WTC11 (cell line): ENCODE results near the gene VTN. TPM values are rescaled to one million over a fixed set of nuclear protein-coding genes. Genes with fewer than 3 reads are reported as not detected.

Experiments used
- ATAC-seq: fragments of 200-7000 bp; cut with Tn5 transposase; 2 replicates; pipeline ENCODE4 v1.10.0; 2021; ENCODE audit warnings: mild to moderate bottlenecking, moderate library complexity
- CTCF ChIA-PET: fragments of 300-600 bp; sonication (Branson Sonifier 250); formaldehyde crosslinking; loops from one replicate; lab custom pipeline; 2021; ENCODE audit warnings: antibody characterized with exemption; lab: Charles Lee
- POLR2A ChIA-PET: fragments of 350-600 bp; sonication (Branson Sonifier 250); formaldehyde crosslinking; loops from one replicate; lab custom pipeline; 2021; ENCODE audit warnings: antibody characterized with exemption; lab: Charles Lee
- DNase-seq: peaks from one replicate; pipeline ENCODE4 v3.0.0; 2021; ENCODE audit warnings: low spot score
- H3K27ac Mint-ChIP-seq: 2 replicates; pipeline ENCODE4 v1.8.0; 2021; ENCODE audit warnings: mixed read lengths
- H3K27me3 Mint-ChIP-seq: 2 replicates; pipeline ENCODE4 v1.8.0; 2021; ENCODE audit warnings: low read depth, mild to moderate bottlenecking, moderate library complexity, mixed read lengths
- H3K36me3 Mint-ChIP-seq: 2 replicates; pipeline ENCODE4 v1.8.0; 2021; ENCODE audit warnings: mixed read lengths
- H3K4me1 Mint-ChIP-seq: 2 replicates; pipeline ENCODE4 v1.8.0; 2022; ENCODE audit warnings: mixed read lengths
- H3K4me3 Mint-ChIP-seq: 2 replicates; pipeline ENCODE4 v1.8.0; 2021; ENCODE audit warnings: mild to moderate bottlenecking, moderate library complexity, mixed read lengths
- H3K9me3 Mint-ChIP-seq: 2 replicates; pipeline ENCODE4 v1.8.0; 2021; ENCODE audit warnings: mixed read lengths
- CREB1 ChIP-seq: sonication (generic); formaldehyde crosslinking; IDR thresholded peaks from 2 replicates; pipeline ENCODE4 v1.8.0; 2023; ENCODE audit warnings: mild to moderate bottlenecking, missing genetic modification reagents
- ELF4 ChIP-seq: sonication (generic); formaldehyde crosslinking; IDR thresholded peaks from 2 replicates; pipeline ENCODE4 v1.8.1; 2022; ENCODE audit warnings: low read depth, mild to moderate bottlenecking, moderate library complexity, missing genetic modification reagents
- ETV6 ChIP-seq: sonication (generic); formaldehyde crosslinking; IDR thresholded peaks from 2 replicates; pipeline ENCODE4 v1.8.1; 2022; ENCODE audit warnings: mild to moderate bottlenecking, missing genetic modification reagents
- FOXK1 ChIP-seq: sonication (generic); formaldehyde crosslinking; IDR thresholded peaks from 2 replicates; pipeline ENCODE4 v1.8.0; 2022; ENCODE audit warnings: mild to moderate bottlenecking, moderate library complexity, missing genetic modification reagents
- FOXP1 ChIP-seq: sonication (generic); formaldehyde crosslinking; IDR thresholded peaks from 2 replicates; pipeline ENCODE4 v1.8.0; 2022; ENCODE audit warnings: missing genetic modification reagents, mild to moderate bottlenecking, moderate library complexity, borderline replicate concordance
- GABPB1 ChIP-seq: sonication (generic); formaldehyde crosslinking; IDR thresholded peaks from 2 replicates; pipeline ENCODE4 v1.8.1; 2023; ENCODE audit warnings: mild to moderate bottlenecking, missing genetic modification reagents
- GRHL2 ChIP-seq: fragments of 250-450 bp; sonication (Bioruptor Pico); IDR thresholded peaks from 2 replicates; pipeline ENCODE4 v1.8.0; 2022; ENCODE audit warnings: mild to moderate bottlenecking, moderate library complexity; ENCODE audit not compliant: insufficient replicate concordance, severe bottlenecking
- HMGA2 ChIP-seq: fragments of 250-450 bp; sonication (Bioruptor Pico); IDR thresholded peaks from 2 replicates; pipeline ENCODE4 v1.4.0; 2021; ENCODE audit warnings: mild to moderate bottlenecking, moderate library complexity
- NR1H2 ChIP-seq: sonication (generic); formaldehyde crosslinking; IDR thresholded peaks from 2 replicates; pipeline ENCODE4 v1.9.0; 2021; ENCODE audit warnings: mild to moderate bottlenecking, moderate library complexity, missing genetic modification reagents
- NR2C2 ChIP-seq: sonication (generic); formaldehyde crosslinking; IDR thresholded peaks from 2 replicates; pipeline ENCODE4 v1.8.0; 2022; ENCODE audit warnings: mild to moderate bottlenecking, missing genetic modification reagents
- NR3C1 ChIP-seq: sonication (generic); formaldehyde crosslinking; conservative IDR thresholded peaks from 2 replicates; pipeline ENCODE4 v1.8.1; 2023; ENCODE audit warnings: low read depth, mild to moderate bottlenecking, missing genetic modification reagents
- SP1 ChIP-seq: sonication (generic); formaldehyde crosslinking; conservative IDR thresholded peaks from 2 replicates; pipeline ENCODE4 v1.8.1; 2022; ENCODE audit warnings: missing genetic modification reagents
- ZBTB21 ChIP-seq: sonication (generic); formaldehyde crosslinking; IDR thresholded peaks from 2 replicates; pipeline ENCODE4 v1.8.1; 2023; ENCODE audit warnings: mild to moderate bottlenecking, missing genetic modification reagents, borderline replicate concordance
- total RNA-seq: library from RNA; stranded (reverse); gene quantifications from 3 replicates; pipeline ENCODE4 v1.2.3, GENCODE V29; 2021
- TF ChIP-seq, protein P1 (sequence below): sonication (generic); formaldehyde crosslinking; IDR thresholded peaks from 2 replicates; pipeline ENCODE4 v1.8.1; 2022; ENCODE audit warnings: low read depth, missing genetic modification reagents, borderline replicate concordance
- TF ChIP-seq, protein P2 (sequence below): fragments of 250-450 bp; sonication (Bioruptor Pico); IDR thresholded peaks from 2 replicates; pipeline ENCODE4 v1.8.0; 2021; ENCODE audit warnings: mild to moderate bottlenecking
- TF ChIP-seq, protein P3 (sequence below): fragments of 250-450 bp; sonication (Bioruptor Pico); IDR thresholded peaks from 2 replicates; pipeline ENCODE4 v1.9.0; 2021; ENCODE audit warnings: mild to moderate bottlenecking, borderline replicate concordance
- TF ChIP-seq, protein P4 (sequence below): sonication (generic); formaldehyde crosslinking; IDR thresholded peaks from 2 replicates; pipeline ENCODE4 v1.8.0; 2022; ENCODE audit warnings: mild to moderate bottlenecking, missing genetic modification reagents
- TF ChIP-seq, protein P5 (sequence below): sonication (generic); formaldehyde crosslinking; IDR thresholded peaks from 2 replicates; pipeline ENCODE4 v1.8.0; 2022; ENCODE audit warnings: mild to moderate bottlenecking, missing genetic modification reagents
- TF ChIP-seq, protein P6 (sequence below): sonication (generic); formaldehyde crosslinking; IDR thresholded peaks from 2 replicates; pipeline ENCODE4 v1.8.1; 2023; ENCODE audit warnings: mild to moderate bottlenecking, missing genetic modification reagents, moderate library complexity
- TF ChIP-seq, protein P7 (sequence below): sonication (generic); formaldehyde crosslinking; IDR thresholded peaks from 2 replicates; pipeline ENCODE4 v1.8.0; 2022; ENCODE audit warnings: mild to moderate bottlenecking, missing genetic modification reagents
- TF ChIP-seq, protein P8 (sequence below): sonication (generic); formaldehyde crosslinking; IDR thresholded peaks from 2 replicates; pipeline ENCODE4 v1.8.1; 2023; ENCODE audit warnings: mild to moderate bottlenecking, missing genetic modification reagents
- TF ChIP-seq, protein P9 (sequence below): sonication (generic); formaldehyde crosslinking; IDR thresholded peaks from 2 replicates; pipeline ENCODE4 v1.8.0; 2022; ENCODE audit warnings: mild to moderate bottlenecking, missing genetic modification reagents

VTN gene
- total RNA-seq, 1 experiment from 2014 or later: 1.6 TPM

DNA sequence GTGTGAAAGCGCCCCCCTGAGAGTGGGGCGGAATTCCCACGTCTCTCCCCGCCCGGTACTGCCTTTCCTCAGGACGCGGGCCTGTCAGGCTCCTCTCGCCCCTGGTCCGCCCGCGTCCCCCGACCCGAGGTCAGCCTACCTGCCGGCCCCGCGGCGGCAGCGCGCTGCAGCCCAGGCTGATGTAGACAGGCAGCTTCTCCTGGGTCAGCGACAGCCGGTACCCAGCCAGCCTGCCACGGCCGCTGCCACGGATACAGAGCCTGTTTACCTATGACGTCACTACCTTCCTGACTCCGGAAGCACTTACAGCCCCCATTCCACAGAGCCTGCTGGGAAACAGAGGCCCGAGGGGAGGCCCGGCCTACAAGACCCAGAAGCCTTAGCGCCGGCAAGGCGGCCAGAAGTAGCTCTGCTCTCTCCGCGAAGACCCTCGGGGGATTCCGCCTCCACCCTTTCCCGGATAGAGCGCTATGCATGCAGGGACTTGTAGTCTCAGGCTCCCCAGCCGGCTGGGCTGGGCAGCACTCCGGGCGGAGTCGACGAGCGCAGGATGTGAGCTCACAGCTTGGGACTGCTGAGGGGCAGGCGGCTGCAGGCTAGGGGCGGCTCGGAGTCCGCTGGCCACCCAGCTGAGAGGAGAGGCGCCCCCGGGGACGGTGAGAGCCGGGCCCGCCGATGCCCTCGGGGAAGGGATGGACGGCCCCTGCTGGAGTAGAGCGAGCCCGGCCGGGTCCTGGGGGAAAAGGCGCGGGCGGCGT is 34.7 kb downstream of the VTN start, which contains the start of the genes IFT20 and TNFAIP1:
TSS of gene IFT20 (minus strand) at position 272 of the 758 bp plus-strand sequence. CDS start 3,487 bp downstream, outside the sequence.
TSS of gene TNFAIP1 (plus strand) at position 561 of the 758 bp plus-strand sequence. CDS start 3,761 bp downstream, outside the sequence.
- Mint-ChIP-seq H3K27ac (peak within 1 kb of the TSS; percentile 99), H3K27me3 (no peaks in the 10 kb centered on the region), H3K9me3 (no peaks in the 10 kb centered on the region), H3K4me1 (peaks cover 20% of the 10 kb centered on the region), H3K36me3 (no peaks in the 10 kb centered on the region; the same call in 1 of the 2 replicates), H3K4me3 (peak within 1 kb of the TSS; percentile 99)
- DNase-seq (peak; percentile 99), ATAC-seq (peak; percentile 97)
- ChIA-PET POLR2A (interaction anchor here (0.6 to 2.5 kb wide), 12 partner anchors 8 to 312 kb away, joined by 3 to 17 read pairs (median 4); partner anchors contain the start of genes POLDIP2 and TMEM97), CTCF (interaction anchor here (0.7 to 3.6 kb wide), 17 partner anchors 10 to 618 kb away, joined by 3 to 26 read pairs (median 9); partner anchors contain the start of genes BLTP2, LYRM9, POLDIP2 and SARM1)
- TF ChIP-seq CREB1 (CRISPR knock-in tag): peak; percentile 24; the same call in 1 of the 2 replicates
- TF ChIP-seq, protein P1, sequence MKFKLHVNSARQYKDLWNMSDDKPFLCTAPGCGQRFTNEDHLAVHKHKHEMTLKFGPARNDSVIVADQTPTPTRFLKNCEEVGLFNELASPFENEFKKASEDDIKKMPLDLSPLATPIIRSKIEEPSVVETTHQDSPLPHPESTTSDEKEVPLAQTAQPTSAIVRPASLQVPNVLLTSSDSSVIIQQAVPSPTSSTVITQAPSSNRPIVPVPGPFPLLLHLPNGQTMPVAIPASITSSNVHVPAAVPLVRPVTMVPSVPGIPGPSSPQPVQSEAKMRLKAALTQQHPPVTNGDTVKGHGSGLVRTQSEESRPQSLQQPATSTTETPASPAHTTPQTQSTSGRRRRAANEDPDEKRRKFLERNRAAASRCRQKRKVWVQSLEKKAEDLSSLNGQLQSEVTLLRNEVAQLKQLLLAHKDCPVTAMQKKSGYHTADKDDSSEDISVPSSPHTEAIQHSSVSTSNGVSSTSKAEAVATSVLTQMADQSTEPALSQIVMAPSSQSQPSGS: peak; percentile 53; the same call in 1 of the 2 replicates
- TF ChIP-seq, protein P2, sequence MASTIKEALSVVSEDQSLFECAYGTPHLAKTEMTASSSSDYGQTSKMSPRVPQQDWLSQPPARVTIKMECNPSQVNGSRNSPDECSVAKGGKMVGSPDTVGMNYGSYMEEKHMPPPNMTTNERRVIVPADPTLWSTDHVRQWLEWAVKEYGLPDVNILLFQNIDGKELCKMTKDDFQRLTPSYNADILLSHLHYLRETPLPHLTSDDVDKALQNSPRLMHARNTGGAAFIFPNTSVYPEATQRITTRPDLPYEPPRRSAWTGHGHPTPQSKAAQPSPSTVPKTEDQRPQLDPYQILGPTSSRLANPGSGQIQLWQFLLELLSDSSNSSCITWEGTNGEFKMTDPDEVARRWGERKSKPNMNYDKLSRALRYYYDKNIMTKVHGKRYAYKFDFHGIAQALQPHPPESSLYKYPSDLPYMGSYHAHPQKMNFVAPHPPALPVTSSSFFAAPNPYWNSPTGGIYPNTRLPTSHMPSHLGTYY (CRISPR knock-in tag): no peak
- TF ChIP-seq FOXK1: peak; percentile 100
- TF ChIP-seq ELF4 (CRISPR knock-in tag): no peak
- peak; percentile 89 for TF ChIP-seq GABPB1 (CRISPR knock-in tag)
- TF ChIP-seq, protein P3, sequence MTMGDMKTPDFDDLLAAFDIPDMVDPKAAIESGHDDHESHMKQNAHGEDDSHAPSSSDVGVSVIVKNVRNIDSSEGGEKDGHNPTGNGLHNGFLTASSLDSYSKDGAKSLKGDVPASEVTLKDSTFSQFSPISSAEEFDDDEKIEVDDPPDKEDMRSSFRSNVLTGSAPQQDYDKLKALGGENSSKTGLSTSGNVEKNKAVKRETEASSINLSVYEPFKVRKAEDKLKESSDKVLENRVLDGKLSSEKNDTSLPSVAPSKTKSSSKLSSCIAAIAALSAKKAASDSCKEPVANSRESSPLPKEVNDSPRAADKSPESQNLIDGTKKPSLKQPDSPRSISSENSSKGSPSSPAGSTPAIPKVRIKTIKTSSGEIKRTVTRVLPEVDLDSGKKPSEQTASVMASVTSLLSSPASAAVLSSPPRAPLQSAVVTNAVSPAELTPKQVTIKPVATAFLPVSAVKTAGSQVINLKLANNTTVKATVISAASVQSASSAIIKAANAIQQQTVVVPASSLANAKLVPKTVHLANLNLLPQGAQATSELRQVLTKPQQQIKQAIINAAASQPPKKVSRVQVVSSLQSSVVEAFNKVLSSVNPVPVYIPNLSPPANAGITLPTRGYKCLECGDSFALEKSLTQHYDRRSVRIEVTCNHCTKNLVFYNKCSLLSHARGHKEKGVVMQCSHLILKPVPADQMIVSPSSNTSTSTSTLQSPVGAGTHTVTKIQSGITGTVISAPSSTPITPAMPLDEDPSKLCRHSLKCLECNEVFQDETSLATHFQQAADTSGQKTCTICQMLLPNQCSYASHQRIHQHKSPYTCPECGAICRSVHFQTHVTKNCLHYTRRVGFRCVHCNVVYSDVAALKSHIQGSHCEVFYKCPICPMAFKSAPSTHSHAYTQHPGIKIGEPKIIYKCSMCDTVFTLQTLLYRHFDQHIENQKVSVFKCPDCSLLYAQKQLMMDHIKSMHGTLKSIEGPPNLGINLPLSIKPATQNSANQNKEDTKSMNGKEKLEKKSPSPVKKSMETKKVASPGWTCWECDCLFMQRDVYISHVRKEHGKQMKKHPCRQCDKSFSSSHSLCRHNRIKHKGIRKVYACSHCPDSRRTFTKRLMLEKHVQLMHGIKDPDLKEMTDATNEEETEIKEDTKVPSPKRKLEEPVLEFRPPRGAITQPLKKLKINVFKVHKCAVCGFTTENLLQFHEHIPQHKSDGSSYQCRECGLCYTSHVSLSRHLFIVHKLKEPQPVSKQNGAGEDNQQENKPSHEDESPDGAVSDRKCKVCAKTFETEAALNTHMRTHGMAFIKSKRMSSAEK (CRISPR knock-in tag): no peak
- TF ChIP-seq ETV6: peak; percentile 49; the same call in 1 of the 2 replicates
- peak; percentile 100 for TF ChIP-seq NR2C2
- TF ChIP-seq, protein P4, sequence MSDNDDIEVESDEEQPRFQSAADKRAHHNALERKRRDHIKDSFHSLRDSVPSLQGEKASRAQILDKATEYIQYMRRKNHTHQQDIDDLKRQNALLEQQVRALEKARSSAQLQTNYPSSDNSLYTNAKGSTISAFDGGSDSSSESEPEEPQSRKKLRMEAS (CRISPR knock-in tag): peak; percentile 57; the same call in 1 of the 2 replicates
- TF ChIP-seq, protein P5, sequence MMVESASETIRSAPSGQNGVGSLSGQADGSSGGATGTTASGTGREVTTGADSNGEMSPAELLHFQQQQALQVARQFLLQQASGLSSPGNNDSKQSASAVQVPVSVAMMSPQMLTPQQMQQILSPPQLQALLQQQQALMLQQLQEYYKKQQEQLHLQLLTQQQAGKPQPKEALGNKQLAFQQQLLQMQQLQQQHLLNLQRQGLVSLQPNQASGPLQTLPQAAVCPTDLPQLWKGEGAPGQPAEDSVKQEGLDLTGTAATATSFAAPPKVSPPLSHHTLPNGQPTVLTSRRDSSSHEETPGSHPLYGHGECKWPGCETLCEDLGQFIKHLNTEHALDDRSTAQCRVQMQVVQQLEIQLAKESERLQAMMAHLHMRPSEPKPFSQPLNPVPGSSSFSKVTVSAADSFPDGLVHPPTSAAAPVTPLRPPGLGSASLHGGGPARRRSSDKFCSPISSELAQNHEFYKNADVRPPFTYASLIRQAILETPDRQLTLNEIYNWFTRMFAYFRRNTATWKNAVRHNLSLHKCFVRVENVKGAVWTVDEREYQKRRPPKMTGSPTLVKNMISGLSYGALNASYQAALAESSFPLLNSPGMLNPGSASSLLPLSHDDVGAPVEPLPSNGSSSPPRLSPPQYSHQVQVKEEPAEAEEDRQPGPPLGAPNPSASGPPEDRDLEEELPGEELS: peak; percentile 77; the same call in 1 of the 2 replicates
- no peak for TF ChIP-seq NR1H2 (CRISPR knock-in tag)
- TF ChIP-seq HMGA2 (CRISPR knock-in tag): peak; percentile 47; the same call in 1 of the 2 replicates
- TF ChIP-seq GRHL2 (CRISPR knock-in tag): no peak
- TF ChIP-seq NR3C1 (CRISPR knock-in tag): no peak
- TF ChIP-seq, protein P6, sequence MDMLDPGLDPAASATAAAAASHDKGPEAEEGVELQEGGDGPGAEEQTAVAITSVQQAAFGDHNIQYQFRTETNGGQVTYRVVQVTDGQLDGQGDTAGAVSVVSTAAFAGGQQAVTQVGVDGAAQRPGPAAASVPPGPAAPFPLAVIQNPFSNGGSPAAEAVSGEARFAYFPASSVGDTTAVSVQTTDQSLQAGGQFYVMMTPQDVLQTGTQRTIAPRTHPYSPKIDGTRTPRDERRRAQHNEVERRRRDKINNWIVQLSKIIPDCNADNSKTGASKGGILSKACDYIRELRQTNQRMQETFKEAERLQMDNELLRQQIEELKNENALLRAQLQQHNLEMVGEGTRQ (CRISPR knock-in tag): peak; percentile 52; the same call in 1 of the 2 replicates
- TF ChIP-seq, protein P7, sequence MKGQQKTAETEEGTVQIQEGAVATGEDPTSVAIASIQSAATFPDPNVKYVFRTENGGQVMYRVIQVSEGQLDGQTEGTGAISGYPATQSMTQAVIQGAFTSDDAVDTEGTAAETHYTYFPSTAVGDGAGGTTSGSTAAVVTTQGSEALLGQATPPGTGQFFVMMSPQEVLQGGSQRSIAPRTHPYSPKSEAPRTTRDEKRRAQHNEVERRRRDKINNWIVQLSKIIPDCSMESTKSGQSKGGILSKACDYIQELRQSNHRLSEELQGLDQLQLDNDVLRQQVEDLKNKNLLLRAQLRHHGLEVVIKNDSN (CRISPR knock-in tag): peak; percentile 29; the same call in 1 of the 2 replicates
- peak; percentile 65; the same call in 1 of the 2 replicates for TF ChIP-seq FOXP1 (CRISPR knock-in tag)
- peak; percentile 98 for TF ChIP-seq ZBTB21
- peak; percentile 78; the same call in 1 of the 2 replicates for TF ChIP-seq SP1
- TF ChIP-seq, protein P8, sequence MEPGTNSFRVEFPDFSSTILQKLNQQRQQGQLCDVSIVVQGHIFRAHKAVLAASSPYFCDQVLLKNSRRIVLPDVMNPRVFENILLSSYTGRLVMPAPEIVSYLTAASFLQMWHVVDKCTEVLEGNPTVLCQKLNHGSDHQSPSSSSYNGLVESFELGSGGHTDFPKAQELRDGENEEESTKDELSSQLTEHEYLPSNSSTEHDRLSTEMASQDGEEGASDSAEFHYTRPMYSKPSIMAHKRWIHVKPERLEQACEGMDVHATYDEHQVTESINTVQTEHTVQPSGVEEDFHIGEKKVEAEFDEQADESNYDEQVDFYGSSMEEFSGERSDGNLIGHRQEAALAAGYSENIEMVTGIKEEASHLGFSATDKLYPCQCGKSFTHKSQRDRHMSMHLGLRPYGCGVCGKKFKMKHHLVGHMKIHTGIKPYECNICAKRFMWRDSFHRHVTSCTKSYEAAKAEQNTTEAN (CRISPR knock-in tag): 0 out of 2 replicates have a peak, but pooled peaks have one; percentile 33
- TF ChIP-seq, protein P9, sequence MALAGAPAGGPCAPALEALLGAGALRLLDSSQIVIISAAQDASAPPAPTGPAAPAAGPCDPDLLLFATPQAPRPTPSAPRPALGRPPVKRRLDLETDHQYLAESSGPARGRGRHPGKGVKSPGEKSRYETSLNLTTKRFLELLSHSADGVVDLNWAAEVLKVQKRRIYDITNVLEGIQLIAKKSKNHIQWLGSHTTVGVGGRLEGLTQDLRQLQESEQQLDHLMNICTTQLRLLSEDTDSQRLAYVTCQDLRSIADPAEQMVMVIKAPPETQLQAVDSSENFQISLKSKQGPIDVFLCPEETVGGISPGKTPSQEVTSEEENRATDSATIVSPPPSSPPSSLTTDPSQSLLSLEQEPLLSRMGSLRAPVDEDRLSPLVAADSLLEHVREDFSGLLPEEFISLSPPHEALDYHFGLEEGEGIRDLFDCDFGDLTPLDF (CRISPR knock-in tag): no peak
